Effector memory CD8-positive, alpha-beta T cell (primary cell): ENCODE results near the gene ADCY10.

Source experiments
- ATAC-seq: fragments of 150-1000 bp; cut with Tn5 transposase; replicated peaks from 2 replicates; pipeline ENCODE4 v1.10.0; 2021; ENCODE audit warnings: mild to moderate bottlenecking, moderate library complexity
- DNase-seq, 3 experiments: peaks; one replicate each; pipeline ENCODE4 v3.0.0; 2021
- H3K27ac Mint-ChIP-seq, 2 donors: one replicate each; pipeline ENCODE4 v1.8.0; 2022; ENCODE audit warnings: mild to moderate bottlenecking in 2 of 2, mixed read lengths in 2 of 2, moderate library complexity in 2 of 2
- H3K27me3 Mint-ChIP-seq, 2 donors: one replicate each; pipeline ENCODE4 v1.8.0; 2022; ENCODE audit warnings: mixed read lengths in 2 of 2
- H3K36me3 Mint-ChIP-seq: one replicate; pipeline ENCODE4 v1.8.0; 2022; ENCODE audit warnings: mild to moderate bottlenecking, moderate library complexity, mixed read lengths; ENCODE audit not compliant: insufficient read depth
- H3K4me1 Mint-ChIP-seq, 2 donors: one replicate each; pipeline ENCODE4 v1.8.0; 2022; ENCODE audit warnings: low read depth in 2 of 2, mixed read lengths in 2 of 2
- H3K4me3 Mint-ChIP-seq, 2 donors: one replicate each; pipeline ENCODE4 v1.8.0; 2022; ENCODE audit warnings: mild to moderate bottlenecking in 2 of 2, mixed read lengths in 2 of 2, moderate library complexity in 2 of 2
- H3K9me3 Mint-ChIP-seq, 2 donors: one replicate each; pipeline ENCODE4 v1.8.0; 2022; ENCODE audit warnings: mixed read lengths in 2 of 2

ADCY10 gene

GRCh38 chr1:167803358-167804207, 110.4 kb downstream of the ADCY10 start:
- Mint-ChIP-seq H3K36me3 (peaks cover 9% of the 10 kb centered on the region), H3K27me3 (no peaks in the 10 kb centered on the region), H3K27ac (peak overlapping the region; percentile 88 to 95), H3K4me3 (peak overlapping the region in 1 of 2 donors; percentile 13), H3K4me1 (peaks cover 22 to 23% of the 10 kb centered on the region in 2 donors), H3K9me3 (no peaks in the 10 kb centered on the region)
- ATAC-seq: peak; percentile 85
- DNase-seq: peak; percentile 77 to 80 (median 79)

- ATAC-seq: no peak
- no peaks in the 10 kb centered on the region for H3K27me3 Mint-ChIP-seq
Measured at GRCh38 chr1:167802235-167802634, 111.7 kb downstream of the ADCY10 start.

GRCh38 chr1:167800251-167800650, 113.7 kb downstream of the ADCY10 start:
- ATAC-seq (no peak), DNase-seq (no peak)
- Mint-ChIP-seq H3K36me3 (peaks cover 6% of the 10 kb centered on the region), H3K4me3 (no peak overlapping the region), H3K27ac (no peak overlapping the region), H3K4me1 (peaks cover 18 to 19% of the 10 kb centered on the region in 2 donors), H3K9me3 (no peaks in the 10 kb centered on the region), H3K27me3 (no peaks in the 10 kb centered on the region)

More at GRCh38 chr1:167802235-167802634, 111.7 kb downstream of the ADCY10 start:
- no peak overlapping the region for H3K4me3 Mint-ChIP-seq
- DNase-seq: no peak
- no peak overlapping the region for H3K27ac Mint-ChIP-seq
- H3K4me1 Mint-ChIP-seq: peaks cover 22 to 23% of the 10 kb centered on the region in 2 donors
- peaks cover 9% of the 10 kb centered on the region for H3K36me3 Mint-ChIP-seq
- H3K9me3 Mint-ChIP-seq: no peaks in the 10 kb centered on the region

- Mint-ChIP-seq H3K4me3 (no peak overlapping the region), H3K27ac (no peak overlapping the region), H3K36me3 (peaks cover 3% of the 10 kb centered on the region), H3K9me3 (no peaks in the 10 kb centered on the region), H3K4me1 (peaks cover 13 to 14% of the 10 kb centered on the region in 2 donors), H3K27me3 (no peaks in the 10 kb centered on the region)
- no peak for ATAC-seq
- DNase-seq: no peak
Measured at GRCh38 chr1:167799747-167800146, 114.2 kb downstream of the ADCY10 start.

- Mint-ChIP-seq H3K4me3 (no peak overlapping the region), H3K27ac (no peak overlapping the region), H3K9me3 (no peaks in the 10 kb centered on the region), H3K4me1 (peaks cover 5 to 6% of the 10 kb centered on the region in 2 donors), H3K27me3 (no peaks in the 10 kb centered on the region), H3K36me3 (peaks cover 3% of the 10 kb centered on the region)
- ATAC-seq: no peak
- no peak for DNase-seq
Measured at GRCh38 chr1:167798952-167799351, 115.0 kb downstream of the ADCY10 start.

GRCh38 chr1:167797015-167797414, 116.9 kb downstream of the ADCY10 start:
- no peak overlapping the region for H3K27ac Mint-ChIP-seq
- no peaks in the 10 kb centered on the region for H3K27me3 Mint-ChIP-seq
- H3K4me3 Mint-ChIP-seq: no peak overlapping the region
- no peaks in the 10 kb centered on the region for H3K4me1 Mint-ChIP-seq
- no peaks in the 10 kb centered on the region for H3K9me3 Mint-ChIP-seq
- peaks cover under 1% of the 10 kb centered on the region for H3K36me3 Mint-ChIP-seq
- ATAC-seq (no peak), DNase-seq (no peak)

GRCh38 chr1:167795810-167796740, 117.9 kb downstream of the ADCY10 start:
- Mint-ChIP-seq H3K27me3 (no peaks in the 10 kb centered on the region), H3K4me3 (no peak overlapping the region), H3K27ac (no peak overlapping the region), H3K36me3 (no peaks in the 10 kb centered on the region), H3K4me1 (no peaks in the 10 kb centered on the region), H3K9me3 (no peaks in the 10 kb centered on the region)
- ATAC-seq (no peak), DNase-seq (no peak)

- Mint-ChIP-seq H3K4me1 (no peaks in the 10 kb centered on the region), H3K4me3 (no peak overlapping the region), H3K27ac (no peak overlapping the region), H3K9me3 (no peaks in the 10 kb centered on the region), H3K36me3 (no peaks in the 10 kb centered on the region), H3K27me3 (no peaks in the 10 kb centered on the region)
- no peak for DNase-seq
- ATAC-seq: no peak
Measured at GRCh38 chr1:167794043-167794442, 119.9 kb downstream of the ADCY10 start.

GRCh38 chr1:167792188-167792565, 121.8 kb downstream of the ADCY10 start:
- no peaks in the 10 kb centered on the region for H3K4me1 Mint-ChIP-seq
- H3K27ac Mint-ChIP-seq: no peak overlapping the region
- ATAC-seq: no peak
- no peaks in the 10 kb centered on the region for H3K27me3 Mint-ChIP-seq
- no peak overlapping the region for H3K4me3 Mint-ChIP-seq
- no peaks in the 10 kb centered on the region for H3K36me3 Mint-ChIP-seq
- no peak for DNase-seq
- H3K9me3 Mint-ChIP-seq: no peaks in the 10 kb centered on the region

GRCh38 chr1:167791281-167792187, 122.4 kb downstream of the ADCY10 start:
- H3K36me3 Mint-ChIP-seq: no peaks in the 10 kb centered on the region
- ATAC-seq: no peak
- H3K4me3 Mint-ChIP-seq: no peak overlapping the region
- no peak for DNase-seq
- H3K4me1 Mint-ChIP-seq: no peaks in the 10 kb centered on the region
- H3K9me3 Mint-ChIP-seq: no peaks in the 10 kb centered on the region
- no peaks in the 10 kb centered on the region for H3K27me3 Mint-ChIP-seq
- H3K27ac Mint-ChIP-seq: no peak overlapping the region

GRCh38 chr1:167790117-167790516, 123.8 kb downstream of the ADCY10 start:
- Mint-ChIP-seq H3K9me3 (no peaks in the 10 kb centered on the region), H3K27me3 (no peaks in the 10 kb centered on the region), H3K4me3 (no peak overlapping the region), H3K36me3 (no peaks in the 10 kb centered on the region), H3K27ac (no peak overlapping the region), H3K4me1 (no peaks in the 10 kb centered on the region)
- no peak for ATAC-seq
- DNase-seq: no peak

- ATAC-seq: no peak
- Mint-ChIP-seq H3K4me1 (no peaks in the 10 kb centered on the region), H3K27me3 (no peaks in the 10 kb centered on the region), H3K27ac (no peak overlapping the region), H3K4me3 (no peak overlapping the region), H3K36me3 (no peaks in the 10 kb centered on the region), H3K9me3 (no peaks in the 10 kb centered on the region)
- no peak for DNase-seq
Measured at GRCh38 chr1:167789501-167789900, 124.4 kb downstream of the ADCY10 start.

GRCh38 chr1:167786502-167786901, 127.4 kb downstream of the ADCY10 start:
- Mint-ChIP-seq H3K27ac (no peak overlapping the region), H3K27me3 (no peaks in the 10 kb centered on the region), H3K4me1 (no peaks in the 10 kb centered on the region), H3K4me3 (no peak overlapping the region), H3K36me3 (no peaks in the 10 kb centered on the region), H3K9me3 (no peaks in the 10 kb centered on the region)
- no peak for ATAC-seq
- DNase-seq: no peak
